ENCODE measurements around the gene TTYH1.

Gene TTYH1

GRCh38 chr19:54424660-54425381, 9.6 kb downstream of the TTYH1 start:
- no peak for DNase-seq

GRCh38 chr19:54425382-54425723, 10.1 kb downstream of the TTYH1 start:
- DNase-seq = no peak

GRCh38 chr19:54426291-54426931, 11.1 kb downstream of the TTYH1 start:
- peak; percentile 22 for DNase-seq

- no peak for DNase-seq
Observed at GRCh38 chr19:54427586-54427985, 12.3 kb downstream of the TTYH1 start.

- no peak for DNase-seq
Observed at GRCh38 chr19:54428323-54429175, 13.3 kb downstream of the TTYH1 start.

GRCh38 chr19:54429176-54429495, 13.9 kb downstream of the TTYH1 start:
- no peak for DNase-seq

GRCh38 chr19:54429545-54430227, 14.4 kb downstream of the TTYH1 start:
- DNase-seq = no peak

- DNase-seq = no peak
Observed at GRCh38 chr19:54430306-54431254, 15.3 kb downstream of the TTYH1 start.

GRCh38 chr19:54431255-54431838, 16.1 kb downstream of the TTYH1 start:
- peak; percentile 20 for DNase-seq

- DNase-seq = no peak
Observed at GRCh38 chr19:54432144-54432738, 17.0 kb downstream of the TTYH1 start.

GRCh38 chr19:54433697-54434096, 18.4 kb downstream of the TTYH1 start:
- DNase-seq = no peak

- no peak for DNase-seq
Observed at GRCh38 chr19:54434112-54434872, 19.0 kb downstream of the TTYH1 start.

- no peak for DNase-seq
Observed at GRCh38 chr19:54434873-54435214, 19.6 kb downstream of the TTYH1 start.

- DNase-seq = no peak
Observed at GRCh38 chr19:54435551-54436016, 20.3 kb downstream of the TTYH1 start.

- DNase-seq = no peak
Observed at GRCh38 chr19:54436031-54436523, 20.8 kb downstream of the TTYH1 start.

GRCh38 chr19:54436628-54437252, 21.5 kb downstream of the TTYH1 start:
- DNase-seq = no peak

GRCh38 chr19:54439174-54439851, 24.0 kb downstream of the TTYH1 start:
- DNase-seq = no peak

GRCh38 chr19:54440641-54441040, 25.4 kb downstream of the TTYH1 start:
- DNase-seq = no peak

GRCh38 chr19:54444737-54445136, 29.5 kb downstream of the TTYH1 start:
- DNase-seq = no peak
